Lower leg skin (tissue), 3 donors: ENCODE measurements around the gene SERPINA10.

Experiments
- POLR2A ChIP-seq, 2 donors: fragments of 450-650 bp; IDR thresholded peaks; one replicate each; pipeline ENCODE4 v1.6.1; 2016 to 2017; ENCODE audit warnings: antibody characterized with exemption in 2 of 2, mild to moderate bottlenecking in 1 of 2, moderate library complexity in 1 of 2
- TF ChIP-seq, protein P1 (sequence below), 3 donors: fragments of 450-650 bp; IDR thresholded peaks; one replicate each; pipeline ENCODE4 v1.5.1; 2016; ENCODE audit warnings: antibody characterized with exemption in 3 of 3, mild to moderate bottlenecking in 3 of 3, moderate library complexity in 2 of 3

DNA sequence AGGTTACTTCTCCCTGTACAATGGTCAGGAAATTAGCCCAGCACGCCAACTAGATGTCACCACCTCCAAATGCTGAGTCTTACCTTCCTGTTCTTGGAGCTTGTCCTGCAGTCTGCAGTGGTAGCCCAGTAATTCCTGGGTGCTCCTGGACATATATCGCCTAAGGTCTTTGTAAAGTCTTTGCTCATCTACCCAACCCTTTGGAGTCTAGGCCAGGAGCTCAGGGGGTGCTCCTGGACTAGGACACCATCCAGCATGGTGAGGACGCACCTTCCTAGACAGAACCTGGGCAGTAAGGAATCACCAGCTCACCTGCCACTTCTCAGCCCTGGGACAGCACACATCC, 569 bp downstream of the SERPINA10 start:
- TF ChIP-seq POLR2A (IDR thresholded peaks at IDR 0.05) = no peak
- TF ChIP-seq, protein P1, sequence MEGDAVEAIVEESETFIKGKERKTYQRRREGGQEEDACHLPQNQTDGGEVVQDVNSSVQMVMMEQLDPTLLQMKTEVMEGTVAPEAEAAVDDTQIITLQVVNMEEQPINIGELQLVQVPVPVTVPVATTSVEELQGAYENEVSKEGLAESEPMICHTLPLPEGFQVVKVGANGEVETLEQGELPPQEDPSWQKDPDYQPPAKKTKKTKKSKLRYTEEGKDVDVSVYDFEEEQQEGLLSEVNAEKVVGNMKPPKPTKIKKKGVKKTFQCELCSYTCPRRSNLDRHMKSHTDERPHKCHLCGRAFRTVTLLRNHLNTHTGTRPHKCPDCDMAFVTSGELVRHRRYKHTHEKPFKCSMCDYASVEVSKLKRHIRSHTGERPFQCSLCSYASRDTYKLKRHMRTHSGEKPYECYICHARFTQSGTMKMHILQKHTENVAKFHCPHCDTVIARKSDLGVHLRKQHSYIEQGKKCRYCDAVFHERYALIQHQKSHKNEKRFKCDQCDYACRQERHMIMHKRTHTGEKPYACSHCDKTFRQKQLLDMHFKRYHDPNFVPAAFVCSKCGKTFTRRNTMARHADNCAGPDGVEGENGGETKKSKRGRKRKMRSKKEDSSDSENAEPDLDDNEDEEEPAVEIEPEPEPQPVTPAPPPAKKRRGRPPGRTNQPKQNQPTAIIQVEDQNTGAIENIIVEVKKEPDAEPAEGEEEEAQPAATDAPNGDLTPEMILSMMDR (IDR thresholded peaks at IDR 0.05) = no peak
